GM19395 (cell line): ENCODE measurements around the gene CHST8.
"Not testable (repeated sequence)": the region's sequence is repeated elsewhere in the genome, so short reads cannot be mapped to it uniquely, and the experiment has no call there.

Experiments
- ATAC-seq: cut with Tn5 transposase; IDR thresholded peaks from one replicate; pipeline ENCODE4 v1.9.1; 2021; ENCODE audit warnings: mild to moderate bottlenecking, moderate library complexity; ENCODE audit not compliant: unreplicated experiment

CHST8 gene

DNA sequence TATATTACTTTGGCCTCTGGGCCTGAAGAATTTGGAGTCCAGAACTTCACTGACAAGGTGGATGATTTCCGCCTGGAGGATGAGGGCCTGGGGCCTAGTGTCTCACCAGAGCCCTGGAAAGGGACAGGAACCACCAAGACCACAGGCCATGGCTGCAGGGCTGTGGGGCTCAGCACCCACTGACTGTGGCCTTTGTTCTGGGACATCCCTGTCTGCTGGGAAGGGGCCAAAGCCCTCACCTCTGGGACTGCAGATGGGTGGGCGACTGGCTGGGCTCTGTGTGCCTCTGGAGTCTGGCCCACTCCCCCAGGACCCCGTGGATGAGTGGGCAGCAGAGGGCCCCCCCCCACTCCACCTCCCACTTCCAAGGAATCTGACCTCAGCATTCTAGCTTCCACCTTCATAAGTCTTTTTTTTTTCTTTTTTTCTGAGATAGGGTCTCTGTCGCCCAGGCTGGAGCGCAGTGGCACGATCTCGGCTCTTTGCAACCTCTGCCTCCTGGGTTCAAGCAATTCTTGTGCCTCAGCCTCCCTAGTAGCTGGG, 20.3 kb downstream of the CHST8 start:
- ATAC-seq: no peak

DNA sequence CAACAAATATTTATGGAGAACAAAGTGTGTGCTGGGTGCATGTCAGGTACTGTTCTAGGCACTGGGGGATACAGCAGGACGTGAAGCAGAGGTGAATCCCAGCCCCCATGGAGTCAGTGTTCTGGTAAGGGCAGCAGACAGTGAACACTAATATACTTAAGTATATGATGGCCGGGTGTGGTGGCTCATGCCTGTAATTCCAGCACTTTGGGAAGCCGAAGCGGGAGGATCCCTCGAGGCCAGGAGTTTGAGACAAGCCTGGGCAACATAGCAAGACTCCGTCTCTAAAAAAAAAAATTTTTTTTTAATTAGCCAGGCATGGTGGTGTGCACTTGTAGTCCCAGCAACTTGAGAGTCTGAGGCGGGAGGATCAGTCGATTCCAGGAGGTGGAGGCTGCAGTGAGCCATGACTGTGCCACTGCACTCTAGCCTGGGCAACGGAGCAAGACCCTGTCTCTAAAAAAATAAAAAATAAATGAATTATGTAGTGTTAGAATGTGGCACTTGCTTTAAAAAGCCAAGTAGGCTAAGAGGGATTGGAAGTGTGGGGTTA, 22.6 kb downstream of the CHST8 start:
- ATAC-seq: no peak

DNA sequence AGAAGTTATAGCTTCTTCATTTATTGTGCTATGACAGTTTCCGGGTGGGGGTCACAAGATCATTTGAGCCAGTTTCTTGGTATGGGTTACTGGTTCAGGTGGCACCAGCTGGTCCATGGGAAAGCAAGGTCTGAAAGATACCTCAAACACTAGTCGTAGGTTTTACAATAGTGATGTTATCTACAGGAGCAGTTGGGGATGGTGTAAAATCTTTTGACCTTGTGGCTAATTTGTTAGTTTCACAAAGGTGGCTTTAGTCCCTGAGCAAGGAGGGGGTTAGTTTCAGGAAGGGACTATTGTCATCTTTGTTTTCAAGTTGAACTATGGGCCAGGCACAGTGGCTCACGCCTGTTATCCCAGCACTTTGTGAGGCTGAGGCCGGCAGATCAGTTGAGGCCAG, 24.6 kb downstream of the CHST8 start:
- ATAC-seq: no peak

DNA sequence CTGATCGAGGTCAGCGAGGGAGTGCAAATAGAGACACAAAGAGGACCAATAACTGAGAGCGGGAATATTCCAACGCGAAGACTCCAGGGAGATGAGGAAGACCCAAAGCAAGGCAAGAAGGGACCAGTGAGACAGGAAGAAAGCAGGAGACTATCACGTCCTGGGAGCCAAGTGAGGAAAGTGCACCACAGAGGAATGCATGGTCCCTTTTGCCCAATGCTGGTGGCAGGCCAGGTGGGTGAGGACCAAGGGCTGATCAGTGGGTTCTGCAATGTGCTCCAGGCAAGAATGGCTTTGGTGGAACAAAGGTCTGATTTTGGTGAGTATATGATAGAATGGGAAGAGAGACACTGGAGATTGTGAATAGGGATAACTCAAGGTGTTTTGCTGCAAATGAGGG, 25.4 kb downstream of the CHST8 start:
- ATAC-seq: no peak

DNA sequence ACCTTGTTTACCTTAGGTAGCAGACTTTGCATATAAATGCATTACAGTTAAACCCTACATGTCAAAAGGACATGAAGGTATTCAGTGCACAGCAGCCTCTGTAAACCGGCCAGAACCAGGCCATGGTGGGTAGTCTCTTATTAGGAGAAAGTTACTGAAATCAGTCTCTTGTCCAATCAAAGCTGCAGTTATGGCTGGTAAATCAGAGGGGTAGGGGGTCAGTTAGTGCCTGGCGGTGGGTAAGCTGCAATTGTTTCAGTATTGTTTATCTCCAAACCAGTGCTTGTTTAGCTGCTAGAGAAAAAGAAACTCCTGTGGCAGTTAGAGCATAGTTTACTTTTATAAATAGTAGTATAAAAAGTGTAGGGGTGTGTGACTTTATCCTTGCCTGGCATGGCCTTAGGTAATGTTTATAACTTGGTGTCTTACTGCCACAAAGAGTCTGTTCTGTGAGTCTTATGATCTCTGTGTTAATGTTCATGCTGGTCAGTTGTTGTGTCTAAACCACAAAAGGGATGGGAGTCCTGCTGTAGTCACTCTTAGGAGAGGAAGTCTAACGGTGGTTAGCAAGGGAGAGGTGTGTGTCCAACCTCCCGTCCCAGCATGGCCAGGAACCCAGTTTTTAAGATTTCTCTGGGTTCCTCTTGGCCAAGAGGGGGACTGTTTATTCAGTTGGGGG, 28.0 kb downstream of the CHST8 start:
- no peak for ATAC-seq

GRCh38 chr19:33653684-33654083, 31.9 kb downstream of the CHST8 start:
- ATAC-seq: no peak

DNA sequence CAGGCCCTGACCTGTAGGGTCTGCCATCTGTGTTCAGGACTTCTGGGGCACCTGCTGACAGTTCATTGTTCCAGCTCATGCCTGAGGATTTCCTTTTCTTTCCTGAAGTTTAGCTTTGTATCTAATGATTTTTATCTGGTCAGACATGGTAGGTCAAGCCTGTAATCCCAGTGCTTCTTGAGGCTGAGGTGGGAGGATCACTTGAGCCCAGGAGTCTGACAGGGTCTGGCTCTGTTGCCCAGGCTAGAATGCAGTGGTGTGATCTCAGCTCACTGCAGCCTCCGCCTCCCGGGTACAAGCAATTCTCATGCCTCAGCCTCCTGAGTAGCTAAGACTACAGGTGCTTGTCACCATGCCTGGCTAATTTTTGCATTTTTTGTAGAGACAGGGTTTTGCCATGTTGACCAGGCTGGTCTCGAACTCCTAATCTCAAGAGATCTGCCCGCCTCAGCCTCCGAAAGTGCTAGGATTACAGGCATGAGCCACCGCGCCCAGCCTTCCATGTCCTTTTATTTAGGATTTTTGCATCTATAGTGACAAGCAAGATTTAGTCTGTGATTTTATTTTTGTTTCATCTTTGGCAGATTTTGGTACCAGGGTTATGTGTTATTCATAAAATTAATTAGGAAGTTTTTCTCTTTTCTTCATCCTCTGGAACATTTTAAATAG, 33.2 kb downstream of the CHST8 start:
- ATAC-seq: no peak

DNA sequence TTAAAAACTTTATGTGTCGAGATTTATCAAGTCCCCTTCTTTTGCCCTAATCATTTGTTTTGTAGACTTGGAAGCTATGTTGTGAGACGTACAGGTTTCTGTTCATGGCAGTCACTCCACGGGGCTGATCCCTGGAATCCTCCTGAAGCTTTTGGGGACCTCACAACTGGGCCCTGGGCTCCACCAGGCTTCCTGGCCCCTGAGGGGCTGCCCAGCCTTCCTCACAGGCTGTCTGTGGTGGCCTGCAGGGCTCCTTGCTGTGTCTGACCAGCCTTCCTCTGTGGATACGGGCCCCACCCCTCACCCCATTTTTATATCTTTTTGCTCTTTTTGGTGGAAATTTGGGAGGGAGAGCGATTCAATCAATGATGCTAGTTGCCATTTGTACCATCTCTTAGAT, 38.1 kb downstream of the CHST8 start:
- no peak for ATAC-seq

GRCh38 chr19:33660410-33661124, 38.8 kb downstream of the CHST8 start:
- ATAC-seq: no peak

GRCh38 chr19:33661336-33661735, 39.6 kb downstream of the CHST8 start:
- ATAC-seq: no peak

DNA sequence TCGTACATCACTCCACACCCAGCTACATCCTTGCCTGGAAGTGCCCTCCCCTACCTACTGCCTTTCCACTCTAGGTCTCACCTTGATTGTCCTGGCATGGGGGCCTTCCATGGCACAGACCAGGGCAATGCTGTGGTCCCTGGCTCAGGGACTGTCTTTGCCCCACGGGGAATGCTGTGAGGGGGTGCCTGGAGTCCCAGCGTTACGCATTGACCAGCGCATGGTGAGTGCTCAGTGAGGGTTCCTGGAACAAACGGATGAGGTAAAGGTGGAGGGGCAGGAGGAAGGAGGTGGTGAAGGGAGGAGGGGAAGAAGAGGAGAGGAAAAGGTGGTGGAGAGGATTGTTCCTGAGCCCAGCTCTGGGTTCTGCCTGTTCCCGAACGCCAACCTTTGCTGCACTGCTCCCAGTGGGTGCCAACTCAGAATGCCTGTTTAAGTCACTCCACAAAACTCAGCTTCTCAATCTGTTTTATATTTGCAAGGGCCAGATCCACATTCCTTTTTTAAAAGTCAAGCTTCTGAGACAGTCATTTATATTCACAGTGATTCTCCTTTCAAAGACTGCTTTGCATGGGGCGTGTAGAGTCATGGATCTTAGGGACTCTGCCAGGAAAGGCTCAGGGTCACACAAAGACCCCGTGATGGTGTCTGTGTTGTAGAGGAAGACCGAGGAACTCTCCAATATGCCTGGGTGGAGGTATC, 40.8 kb downstream of the CHST8 start:
- no peak for ATAC-seq

DNA sequence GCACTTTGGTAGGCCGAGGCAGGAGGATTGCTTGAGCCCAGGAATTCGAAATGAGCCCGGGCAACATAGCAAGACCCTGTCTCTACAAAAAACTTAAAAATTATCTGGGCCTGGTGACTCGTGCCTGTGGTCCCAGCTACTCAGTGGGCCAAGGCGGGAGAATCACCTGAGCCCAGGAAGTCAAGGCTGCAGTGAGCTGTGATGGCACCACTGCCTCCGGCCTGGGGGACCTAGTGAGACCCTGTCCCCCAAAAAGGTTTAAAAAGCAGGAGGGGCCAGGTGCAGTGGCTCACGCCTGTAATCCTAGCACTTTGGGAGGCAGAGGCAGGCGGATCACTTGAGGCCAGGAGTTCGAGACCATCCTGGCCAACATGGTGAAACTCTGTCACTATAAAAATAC, 41.6 kb downstream of the CHST8 start:
- not testable (repeated sequence) for ATAC-seq

DNA sequence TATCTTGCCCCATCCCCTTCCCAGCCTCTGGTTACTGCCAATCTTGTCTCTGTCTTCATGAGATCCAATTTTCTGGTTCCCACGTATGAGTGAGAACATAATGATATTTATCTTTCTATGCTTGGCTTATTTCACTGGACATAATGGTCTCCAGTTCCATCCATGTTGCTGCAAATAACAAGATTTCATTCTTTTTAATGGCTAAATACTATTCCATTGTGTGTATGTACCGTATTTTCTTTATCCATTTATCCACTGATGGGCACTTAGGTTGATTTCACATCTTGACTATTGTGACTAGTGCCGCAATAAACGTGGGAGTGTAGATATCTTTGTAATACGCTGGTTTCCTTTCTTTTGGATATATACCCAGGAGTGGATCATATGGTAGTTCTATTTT, 43.0 kb downstream of the CHST8 start:
- ATAC-seq: no peak

DNA sequence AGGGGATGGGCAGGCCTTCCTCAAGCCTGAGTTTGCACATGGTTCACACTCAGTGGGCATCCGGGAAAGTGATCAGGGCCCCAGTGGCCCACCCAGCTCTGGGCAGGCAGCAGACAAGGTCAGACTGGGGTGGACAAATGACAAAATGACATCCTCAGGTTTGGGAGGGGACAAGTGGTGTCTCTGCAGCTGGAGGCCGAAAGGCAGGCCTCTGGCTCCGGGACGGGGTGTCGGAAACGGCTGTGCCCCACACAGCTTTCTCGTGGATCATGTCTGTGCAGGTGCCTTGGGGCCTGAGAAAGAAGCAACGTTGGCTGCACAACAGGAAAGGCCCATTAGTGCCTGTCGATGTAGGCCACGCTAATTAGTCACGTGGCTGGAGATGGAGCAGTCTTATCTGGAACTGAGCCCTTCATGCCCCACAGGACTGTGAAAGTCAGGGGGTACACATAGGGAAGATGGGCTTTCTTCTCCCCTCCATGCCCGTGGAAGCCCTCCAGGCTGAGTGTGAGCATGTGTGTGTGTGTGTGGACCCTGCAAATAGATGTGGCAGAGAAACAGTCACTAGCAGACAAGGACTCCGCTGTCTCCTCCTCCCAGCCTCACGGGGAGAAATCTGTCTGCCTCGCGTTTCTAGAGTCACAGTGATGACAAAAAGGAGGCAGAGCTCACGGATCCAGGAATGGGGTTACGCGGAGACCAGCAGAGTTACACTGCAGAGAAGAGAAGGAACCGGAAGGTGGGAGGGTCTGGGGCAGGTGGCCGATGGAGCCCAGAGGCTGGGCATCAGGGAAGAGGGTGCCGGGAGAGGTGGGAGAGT, 44.2 kb downstream of the CHST8 start:
- no peak for ATAC-seq

- ATAC-seq: no peak
Observed at GRCh38 chr19:33667141-33667650, 45.4 kb downstream of the CHST8 start.

DNA sequence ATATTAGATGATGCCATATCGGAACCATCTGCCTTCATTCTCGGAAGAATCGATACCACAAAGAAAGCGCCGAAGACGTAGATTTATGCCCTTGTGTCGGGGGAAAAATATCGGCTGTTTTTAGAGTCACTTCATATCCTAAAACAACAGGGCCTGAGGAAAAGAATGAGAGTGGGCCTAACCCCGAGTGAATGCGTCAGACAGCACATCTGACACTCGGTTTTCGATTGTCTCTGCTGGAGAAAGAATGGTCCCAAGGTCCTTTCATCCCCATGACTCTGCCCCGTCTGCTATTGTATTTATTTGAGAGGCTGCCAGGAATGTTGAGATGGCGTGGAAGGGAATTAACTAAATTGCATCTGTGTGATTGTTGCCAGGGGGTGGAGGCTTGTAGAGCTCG, 46.1 kb downstream of the CHST8 start:
- ATAC-seq: no peak

DNA sequence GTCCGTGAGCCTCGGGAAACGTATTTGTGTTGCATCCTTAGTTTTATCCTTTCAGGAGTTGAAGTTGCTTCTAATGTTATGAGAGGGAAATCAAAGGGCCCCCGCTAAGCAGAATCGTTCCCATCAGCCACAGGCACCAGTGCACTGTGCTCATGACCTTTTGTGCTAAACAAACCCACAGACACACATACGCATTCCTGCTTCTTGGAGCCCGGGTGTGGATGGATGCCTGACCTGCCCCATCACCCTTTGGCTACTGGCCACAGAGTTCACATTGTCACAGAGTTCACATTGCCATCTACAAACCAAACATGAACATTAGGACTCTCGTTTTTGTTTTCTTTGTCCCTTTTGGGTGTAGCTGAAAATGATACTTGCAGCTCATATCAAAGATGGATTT, 47.2 kb downstream of the CHST8 start:
- no peak for ATAC-seq

DNA sequence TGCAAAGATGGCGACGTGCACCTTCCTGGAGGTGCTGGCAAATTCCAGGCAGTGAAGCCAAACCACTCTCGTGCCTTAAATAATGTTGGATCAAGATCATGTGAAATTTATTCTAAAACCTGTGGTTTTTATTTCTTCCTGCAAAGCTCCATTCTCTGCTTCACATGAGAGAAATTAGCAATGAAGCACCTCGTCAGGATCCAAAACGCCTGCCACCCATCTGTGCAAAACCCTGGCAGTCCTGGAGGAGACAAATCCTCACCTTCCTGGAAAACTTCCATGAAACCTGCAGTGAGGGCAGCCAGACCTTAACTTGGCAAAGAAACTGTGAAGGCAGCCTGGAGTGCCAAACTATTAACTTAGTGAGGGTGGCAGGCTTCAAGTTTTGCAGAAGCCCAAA, 47.6 kb downstream of the CHST8 start:
- no peak for ATAC-seq

- ATAC-seq: no peak
Observed at GRCh38 chr19:33670398-33670797, 48.6 kb downstream of the CHST8 start.

DNA sequence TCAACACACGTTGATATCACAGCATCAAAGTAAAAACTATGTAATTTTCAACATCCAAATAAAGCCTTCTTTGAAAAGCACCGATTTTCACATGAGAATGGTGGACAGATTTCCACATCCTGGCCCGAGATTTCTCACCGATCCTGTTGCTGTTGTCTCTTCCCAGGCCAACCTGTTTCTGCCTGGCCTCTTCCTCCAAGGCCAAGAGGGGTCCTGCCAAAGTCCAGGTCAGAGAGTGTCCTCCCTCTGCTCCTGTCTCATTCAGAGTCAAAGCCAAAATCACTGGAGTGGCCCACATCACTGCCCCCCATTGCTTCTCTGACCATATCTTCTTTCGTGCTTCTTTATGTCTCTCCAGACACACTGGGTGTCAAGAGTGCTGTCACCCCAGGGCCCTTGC, 49.5 kb downstream of the CHST8 start:
- no peak for ATAC-seq
